HG02642 (cell line): Measurements from ENCODE around the gene ERAL1.
"Not testable (repeated sequence)": the region's sequence is repeated elsewhere in the genome, so short reads cannot be mapped to it uniquely, and the experiment has no call there.

Experiments
- ATAC-seq: cut with Tn5 transposase; IDR thresholded peaks from one replicate; pipeline ENCODE4 v1.9.1; 2021; ENCODE audit warnings: mild to moderate bottlenecking; ENCODE audit not compliant: unreplicated experiment, poor library complexity

The ERAL1 gene

DNA sequence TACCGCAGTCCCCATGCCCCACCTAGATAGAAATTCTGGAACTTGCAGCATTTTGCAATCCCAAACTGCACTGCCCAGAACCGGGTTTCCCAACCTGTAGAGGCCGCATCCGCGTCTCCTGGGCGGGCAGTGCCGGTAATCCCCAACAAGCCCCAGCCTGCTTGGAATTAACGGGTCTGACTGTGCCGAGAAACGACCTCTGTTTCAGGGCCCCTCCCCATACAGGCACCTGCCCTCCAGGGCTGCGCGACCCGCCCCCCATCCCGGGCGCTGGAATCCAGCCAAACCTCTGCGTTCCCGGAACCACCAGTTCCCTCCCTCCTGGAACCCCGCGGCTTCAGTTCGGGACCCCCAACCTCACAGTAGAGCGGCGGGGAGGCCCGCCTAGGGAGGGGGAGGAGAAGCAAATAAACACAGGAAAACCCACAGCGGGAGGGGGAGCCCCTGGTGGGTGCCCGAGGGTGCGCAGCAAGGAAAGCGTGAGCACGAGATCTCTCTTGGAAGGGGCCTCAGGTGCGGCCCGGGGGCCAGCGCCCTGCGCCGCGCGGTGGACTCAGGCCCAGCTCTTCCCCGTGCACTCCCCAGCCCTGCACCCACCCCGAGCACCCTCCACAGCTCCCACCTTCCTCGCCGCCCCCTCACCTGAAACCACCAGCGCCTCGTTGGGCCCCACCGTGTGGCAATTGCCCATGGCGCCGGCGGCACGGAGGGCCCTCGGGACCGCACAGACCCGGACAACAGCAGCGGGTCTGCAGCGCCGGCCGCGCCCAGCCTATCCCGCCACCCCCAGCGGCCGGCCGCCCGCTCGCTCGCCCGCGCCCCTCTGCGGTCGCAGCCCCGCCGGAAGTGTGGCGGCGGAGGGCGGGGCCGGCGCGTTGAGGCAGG is 42.3 kb downstream of the ERAL1 start, which contains the start of gene FLOT2:
Gene FLOT2 (minus strand): TSS at position 850 of the 885 bp plus-strand sequence. CDS start 159 bp downstream, at position 691.
- ATAC-seq = peak; percentile 33

DNA sequence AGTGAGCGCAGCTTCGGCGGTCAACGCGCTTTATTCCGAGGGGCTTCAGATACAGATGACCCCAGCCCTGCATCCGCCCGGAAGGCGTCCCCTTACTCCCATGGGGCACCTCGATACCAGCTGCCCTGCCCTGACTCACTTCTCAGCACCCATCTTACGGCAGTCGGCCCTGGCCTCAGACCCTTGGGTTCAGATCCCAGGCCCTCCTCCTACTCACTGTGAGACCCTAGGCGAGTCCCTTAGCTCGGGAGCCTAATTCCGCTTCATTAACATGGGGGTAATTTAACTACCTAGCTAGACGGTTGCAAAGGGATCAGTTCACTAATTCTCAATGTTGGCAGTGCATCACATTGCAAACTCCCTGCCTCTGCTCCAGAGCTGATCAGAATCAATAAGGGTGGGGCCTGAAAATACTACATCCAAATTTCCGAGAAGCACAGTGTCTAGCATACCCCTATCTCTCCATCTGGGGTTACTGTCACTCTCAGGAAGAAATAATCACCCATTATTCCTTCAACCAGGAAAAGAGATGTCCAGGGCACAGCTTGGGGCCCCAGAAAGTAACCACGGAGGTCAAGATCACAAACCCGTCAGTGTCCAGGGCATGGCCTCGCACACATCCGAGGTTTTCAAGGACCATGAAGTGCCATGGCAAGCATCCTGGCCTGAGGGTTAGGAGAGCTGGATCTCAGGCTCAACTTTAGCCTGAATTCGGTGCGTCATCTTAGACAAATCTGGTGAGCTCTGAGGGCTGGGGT is 43.1 kb downstream of the ERAL1 start:
- ATAC-seq = no peak

DNA sequence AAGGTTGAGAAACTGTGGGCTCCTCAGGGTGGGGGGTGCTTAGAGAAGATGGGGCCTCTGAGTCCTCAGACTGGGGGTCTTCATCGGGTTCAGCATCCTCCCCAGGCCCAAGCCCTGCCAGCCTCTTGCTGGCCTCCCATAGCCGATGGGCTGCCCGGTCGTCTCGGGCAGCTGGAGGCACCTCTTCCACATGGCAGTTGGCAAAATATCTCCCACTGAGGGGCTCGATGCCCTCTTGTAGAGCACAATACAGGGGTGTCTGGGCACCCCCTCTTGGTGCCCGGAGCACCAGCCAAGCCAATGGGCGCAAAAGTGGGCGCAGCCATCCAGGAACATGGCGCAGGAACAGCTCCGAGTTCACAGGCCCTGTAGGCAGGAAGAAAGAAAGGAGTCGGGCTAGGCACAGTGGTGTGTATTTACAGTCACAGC is 43.7 kb downstream of the ERAL1 start:
- no peak for ATAC-seq

DNA sequence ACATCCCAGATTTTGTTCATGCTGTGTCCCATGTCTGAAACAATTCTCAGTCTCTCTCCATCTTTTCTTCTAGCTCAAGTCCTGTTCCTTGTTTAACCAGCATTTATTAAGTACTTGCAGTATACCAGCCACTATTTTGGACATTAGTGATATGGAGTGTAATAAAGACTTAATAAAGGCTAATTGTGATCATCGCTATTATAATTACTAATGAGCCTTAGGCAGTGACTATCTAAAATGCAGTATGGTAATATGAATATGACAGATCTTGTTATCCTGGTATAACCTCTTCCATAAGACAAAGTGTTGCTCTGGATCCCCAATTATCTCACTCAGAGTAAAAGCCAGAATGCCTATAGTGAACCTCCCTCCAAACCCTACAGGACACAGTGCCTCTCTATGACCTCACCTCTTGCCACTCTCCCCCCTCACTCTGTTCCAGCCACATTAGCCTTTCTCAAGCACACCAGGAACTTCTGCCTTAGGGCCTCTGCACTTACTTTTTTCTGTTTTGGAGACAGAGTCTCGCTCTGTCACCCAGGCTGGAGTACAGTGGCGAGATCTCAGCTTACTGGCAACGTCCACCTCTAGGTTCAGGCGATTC is 44.5 kb downstream of the ERAL1 start:
- no peak for ATAC-seq

DNA sequence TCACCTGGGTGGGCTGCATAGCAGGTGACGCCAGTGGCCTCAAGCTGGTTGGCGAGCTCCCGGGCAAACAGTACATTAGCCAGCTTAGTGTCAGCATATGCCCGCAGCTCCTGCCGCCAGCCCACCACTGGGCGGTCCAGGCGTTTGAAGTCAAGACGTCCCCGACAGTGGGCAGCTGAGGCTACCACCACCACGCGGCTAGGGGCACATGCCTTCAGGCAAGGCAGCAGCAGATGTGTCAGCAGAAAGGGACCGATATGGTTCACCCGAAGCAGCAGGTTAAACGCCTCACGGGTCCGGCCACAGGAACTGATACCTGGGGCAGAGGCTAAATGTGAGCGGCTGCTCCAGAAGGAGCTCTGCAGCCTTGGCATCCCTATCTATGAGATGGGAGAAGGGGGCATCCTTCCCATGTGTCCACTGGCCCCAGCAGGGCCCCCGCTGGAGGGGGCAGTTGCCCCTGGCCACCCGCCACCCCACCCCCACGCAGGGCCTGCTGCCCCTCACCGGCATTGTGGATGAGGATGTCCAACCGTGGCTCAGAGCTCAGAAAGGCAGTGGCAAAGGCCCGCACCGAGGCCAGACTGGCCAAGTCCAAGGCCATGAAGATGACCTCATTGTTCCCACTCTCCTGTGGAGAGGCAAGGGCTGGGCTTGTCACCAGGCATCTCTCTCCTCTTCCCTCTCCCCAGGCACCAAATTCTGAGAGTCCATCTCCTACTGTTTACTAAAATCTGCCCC is 46.3 kb downstream of the ERAL1 start:
- ATAC-seq = no peak

DNA sequence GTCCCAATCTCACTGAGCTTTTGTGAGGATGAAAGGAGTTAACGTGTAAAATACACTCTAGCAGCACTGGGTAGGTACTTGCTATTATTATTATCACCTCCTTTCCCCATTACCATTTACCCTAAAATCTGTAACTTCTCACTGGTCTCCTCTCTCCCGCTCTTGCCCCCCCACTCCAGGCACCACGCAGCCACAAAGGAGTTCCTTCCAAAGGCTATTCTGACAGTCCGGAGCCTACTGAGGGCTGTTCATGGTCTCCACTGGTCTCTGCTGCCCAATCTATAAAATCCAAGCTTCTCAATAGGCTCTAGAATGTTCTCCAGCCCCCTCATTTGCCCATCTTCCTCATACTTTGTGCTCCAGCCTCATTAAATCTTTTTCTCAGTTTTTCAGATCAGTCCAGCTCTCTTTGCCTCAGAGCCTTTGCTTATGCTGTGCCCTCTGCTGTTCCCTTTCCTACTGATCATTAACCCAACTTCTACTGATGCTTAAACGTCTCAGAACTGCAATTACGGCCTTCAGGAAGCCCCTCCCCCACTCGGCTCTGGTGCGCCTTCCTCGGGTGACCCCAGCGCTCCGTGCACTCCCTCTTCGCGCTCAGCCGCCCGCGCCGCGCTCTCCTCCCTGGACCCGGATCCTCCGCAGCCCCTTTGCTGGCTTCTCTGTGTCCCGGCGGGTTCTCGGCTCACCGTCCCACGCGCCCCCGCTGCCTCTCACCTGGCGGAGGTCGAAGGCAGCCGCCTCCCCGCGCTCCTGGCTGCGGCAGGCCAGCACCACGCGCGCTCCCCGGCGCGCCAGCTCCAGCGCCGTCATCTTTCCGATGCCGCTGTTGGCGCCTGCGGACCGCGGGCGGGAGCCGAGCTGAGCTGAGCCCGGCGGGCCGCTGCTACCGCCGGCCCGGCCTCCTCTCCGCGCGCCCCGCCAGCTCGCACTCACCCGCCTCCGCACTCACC is 47.3 kb downstream of the ERAL1 start:
- peak; percentile 47 for ATAC-seq

DNA sequence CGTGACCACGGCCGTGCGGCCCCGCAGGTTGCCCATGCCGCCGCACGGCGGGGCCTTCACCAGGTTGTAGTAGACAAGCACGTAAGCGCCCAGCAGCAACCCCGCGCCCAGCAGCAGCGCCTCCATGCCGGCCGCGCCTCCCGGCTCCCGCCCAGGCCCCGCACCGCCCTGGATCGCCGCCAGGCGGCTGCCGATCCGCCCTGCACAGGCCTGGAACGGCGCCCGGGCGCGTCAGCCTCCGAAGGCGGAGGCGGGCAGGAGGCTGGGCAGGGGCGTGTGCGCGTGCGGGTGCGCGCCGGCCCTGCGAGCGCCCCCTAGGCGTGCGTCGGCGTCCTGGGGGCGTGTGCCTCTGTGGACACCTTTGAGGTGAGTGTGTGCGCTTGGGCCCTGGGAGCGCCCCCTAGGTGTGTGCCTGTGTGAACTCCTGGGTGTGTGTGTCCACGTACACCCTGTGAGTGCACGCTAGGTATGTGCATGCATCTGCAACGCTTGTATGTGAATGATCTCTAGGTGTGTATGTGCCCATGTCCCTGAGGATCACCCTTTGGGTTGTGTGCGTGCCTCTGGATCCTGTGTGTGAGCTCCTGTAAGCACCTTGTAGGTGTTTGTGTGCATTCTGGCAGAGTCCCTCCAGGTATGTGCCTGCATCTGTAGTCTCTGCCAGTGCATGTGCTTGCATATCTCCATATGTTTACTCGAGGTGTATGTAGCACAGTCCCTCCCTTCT is 48.2 kb downstream of the ERAL1 start, which contains the start of gene DHRS13:
Gene DHRS13 (minus strand): TSS at position 261 of the 727 bp plus-strand sequence. CDS start 135 bp downstream, at position 126.
- peak; percentile 86 for ATAC-seq

DNA sequence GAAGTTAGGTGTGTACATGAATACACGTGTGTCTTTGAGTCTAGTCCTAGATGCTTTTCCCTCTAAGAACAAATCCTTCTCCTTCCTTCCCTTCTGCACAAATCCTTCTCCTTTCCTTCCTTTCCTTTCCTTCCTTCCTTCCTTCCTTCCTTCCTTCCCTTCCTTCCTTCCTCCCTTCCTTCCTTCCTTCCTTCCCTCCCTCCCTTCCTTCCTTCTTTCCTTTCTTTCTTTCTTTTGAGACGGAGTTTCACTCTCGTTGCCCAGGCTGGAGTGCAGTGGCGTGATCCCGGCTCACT is 48.7 kb downstream of the ERAL1 start:
- ATAC-seq = not testable (repeated sequence)

DNA sequence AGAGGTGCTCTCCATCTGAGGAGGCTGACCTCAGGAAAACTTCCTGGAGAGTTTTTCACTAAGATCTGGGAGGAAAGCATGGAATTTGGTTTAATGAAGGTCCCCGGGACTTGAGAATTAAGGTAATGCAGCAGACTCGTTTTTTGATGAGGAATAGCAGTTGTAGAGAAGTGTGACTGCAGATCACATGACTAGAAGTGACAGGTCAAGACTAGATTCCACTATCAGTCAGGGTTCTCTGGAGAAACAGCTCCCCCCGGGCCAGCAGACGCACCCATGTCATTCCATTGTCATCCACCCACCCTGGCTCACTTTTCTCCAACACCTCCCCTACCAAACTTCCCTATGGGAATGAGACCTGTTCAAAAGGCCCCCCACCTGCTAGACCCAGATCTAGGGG is 50.0 kb downstream of the ERAL1 start:
- no peak for ATAC-seq

DNA sequence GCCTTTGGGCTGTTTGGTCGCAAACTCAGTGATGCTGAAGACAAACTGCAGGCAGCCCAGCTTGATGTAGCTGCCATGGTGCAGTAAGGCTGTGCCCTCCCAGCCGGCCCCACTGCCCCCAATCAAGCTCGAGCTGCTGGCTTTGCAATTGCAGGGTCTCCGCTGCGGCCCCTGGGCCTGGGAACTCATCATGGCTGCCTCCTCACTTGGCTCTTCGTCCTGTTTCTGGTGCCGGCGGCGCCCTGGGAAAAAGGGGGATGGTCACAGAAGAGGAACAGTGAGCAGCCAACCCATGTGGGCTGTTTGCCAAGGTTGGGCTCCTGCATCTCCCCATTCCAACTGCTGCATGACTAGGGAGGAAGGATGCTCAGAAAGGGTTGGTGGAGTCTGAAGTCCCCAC is 51.5 kb downstream of the ERAL1 start:
- ATAC-seq = no peak

DNA sequence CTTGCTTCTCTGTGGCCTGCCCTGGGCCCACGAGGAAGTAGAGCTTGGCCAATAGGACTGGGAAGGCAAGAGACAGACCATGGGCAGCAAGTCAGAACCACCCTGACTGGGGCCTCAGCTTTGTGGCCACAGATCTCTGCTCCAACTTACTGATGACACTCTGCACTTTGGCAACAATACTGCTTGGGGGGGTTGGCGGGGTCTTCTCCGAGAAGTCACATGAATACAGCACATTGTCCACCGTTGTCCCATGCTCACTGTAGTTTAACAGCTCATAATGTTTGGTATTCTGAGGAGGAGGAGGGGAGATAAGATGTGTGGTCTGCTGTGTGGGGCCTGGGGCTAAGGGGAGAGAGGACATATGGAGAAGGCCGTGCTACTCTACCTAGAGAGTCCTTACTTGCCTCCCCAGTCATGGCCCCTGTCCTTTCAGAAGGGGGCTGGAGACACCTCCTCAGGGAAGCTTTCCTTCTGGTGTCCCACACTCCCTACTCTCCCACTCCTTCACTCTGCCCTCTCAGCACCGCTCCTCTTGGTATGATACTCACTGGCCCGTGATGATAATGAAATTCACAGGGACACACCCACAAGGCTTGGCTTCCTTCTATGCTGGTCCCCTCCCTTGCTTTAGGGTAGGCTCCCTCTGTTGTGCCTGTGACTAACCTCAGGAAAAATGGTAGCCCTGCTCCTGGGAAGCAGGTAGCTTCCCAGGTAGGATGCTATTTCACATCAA is 52.1 kb downstream of the ERAL1 start:
- no peak for ATAC-seq

DNA sequence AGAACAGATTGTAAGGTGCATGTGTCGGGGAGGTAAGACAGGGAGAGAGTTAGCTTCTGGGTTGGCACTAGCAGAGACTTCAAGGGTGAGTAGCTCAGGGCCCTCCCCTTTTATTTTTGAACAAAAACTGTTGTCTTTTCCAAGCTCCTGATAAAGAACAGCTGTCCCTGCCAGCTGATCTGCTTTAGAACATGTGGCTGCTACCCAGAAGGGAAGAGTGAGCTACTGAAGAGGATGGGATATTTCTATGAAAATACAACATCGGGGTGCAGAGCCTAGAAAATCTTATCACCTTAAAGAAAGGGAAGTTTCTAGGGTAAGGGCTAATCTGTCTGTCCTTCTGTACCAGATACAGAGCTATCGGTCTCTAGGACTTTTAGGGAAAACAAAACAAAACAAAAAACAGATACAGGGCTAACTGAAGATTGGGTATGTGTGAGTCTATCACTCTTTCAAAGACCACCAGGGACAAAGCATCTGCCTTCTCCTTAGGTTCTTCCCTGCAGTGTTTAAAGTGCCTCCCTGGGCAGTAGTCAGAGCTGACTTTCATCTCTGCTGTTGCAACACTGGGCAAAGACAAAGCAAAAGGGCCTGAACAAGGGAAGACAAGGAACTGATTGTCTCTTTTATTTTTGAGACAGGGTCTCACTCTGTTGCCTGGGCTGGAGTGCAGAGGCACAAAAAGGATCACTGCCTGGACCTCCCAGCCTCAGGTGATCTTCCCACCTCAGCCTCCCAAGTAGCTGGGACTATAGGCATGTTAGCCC is 53.1 kb downstream of the ERAL1 start:
- no peak for ATAC-seq

DNA sequence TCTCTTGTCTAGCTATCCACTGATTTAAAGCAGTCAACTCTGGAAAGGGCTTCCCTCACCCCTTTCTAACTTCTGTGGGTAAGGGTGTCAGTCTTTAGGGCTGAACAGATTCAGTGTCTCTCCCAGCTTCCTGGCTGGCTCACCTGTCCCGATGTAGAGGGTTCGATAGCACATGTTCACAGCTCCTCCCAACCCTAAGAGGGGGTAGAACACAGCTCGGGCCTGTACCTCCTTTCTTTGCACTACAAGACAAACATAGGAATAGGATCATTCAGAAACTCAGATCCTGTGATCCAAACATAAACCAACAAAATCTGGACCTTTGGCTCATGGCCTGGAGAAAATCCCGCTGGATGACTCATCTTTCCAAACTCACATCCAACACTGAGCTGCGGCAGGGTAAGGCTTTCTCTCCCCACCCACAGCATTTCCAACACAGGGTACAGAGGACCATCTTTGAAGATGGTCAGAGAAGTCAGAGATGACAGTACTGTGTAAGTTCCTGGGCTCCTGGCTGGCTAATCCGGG is 53.9 kb downstream of the ERAL1 start:
- no peak for ATAC-seq

DNA sequence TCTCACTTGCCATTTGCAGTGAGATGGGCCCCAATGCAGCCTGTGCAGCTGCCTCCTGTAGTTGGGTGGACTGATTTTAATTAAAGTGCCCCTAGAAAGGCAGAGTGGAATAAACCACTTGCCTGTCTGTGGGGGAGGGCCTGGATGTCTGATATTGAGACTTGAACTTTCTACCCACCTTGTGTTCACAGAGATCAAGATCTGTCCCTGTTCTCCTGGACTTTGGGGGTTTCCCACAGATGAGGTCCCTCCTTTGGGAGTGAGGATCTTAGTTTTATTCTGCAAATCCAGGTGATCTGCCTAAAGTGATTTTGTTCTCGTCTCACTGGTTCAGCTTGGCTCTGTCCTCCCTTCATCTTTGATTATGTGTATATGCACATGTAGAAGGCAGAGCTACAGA is 55.7 kb downstream of the ERAL1 start:
- ATAC-seq = no peak
